Activated T-helper 17 cell treated with anti-CD3 and anti-CD28 coated beads, Interleukin-2, amount 50 U/mL, for 72 hours (primary cell): Measurements from ENCODE around the gene SHE. TPM values are rescaled to one million over a fixed set of nuclear protein-coding genes. Genes with fewer than 3 reads are reported as not detected.

ENCODE experiments used
- ATAC-seq: fragments of 150-1000 bp; cut with Tn5 transposase; replicated peaks from 2 replicates; pipeline ENCODE4 v1.10.0; 2021; ENCODE audit warnings: mild to moderate bottlenecking, moderate library complexity
- H3K27ac Mint-ChIP-seq: one replicate; pipeline ENCODE4 v1.8.0; 2022; ENCODE audit warnings: mixed read lengths
- H3K27me3 Mint-ChIP-seq: one replicate; pipeline ENCODE4 v1.8.0; 2022; ENCODE audit warnings: mixed read lengths
- H3K36me3 Mint-ChIP-seq: one replicate; pipeline ENCODE4 v1.8.0; 2022; ENCODE audit warnings: low read depth, mild to moderate bottlenecking, mixed read lengths
- H3K4me1 Mint-ChIP-seq: one replicate; pipeline ENCODE4 v1.8.0; 2022; ENCODE audit warnings: mixed read lengths
- H3K4me3 Mint-ChIP-seq: one replicate; pipeline ENCODE4 v1.8.0; 2022; ENCODE audit warnings: mild to moderate bottlenecking, mixed read lengths
- H3K9me3 Mint-ChIP-seq: one replicate; pipeline ENCODE4 v1.8.0; 2022; ENCODE audit warnings: mixed read lengths
- total RNA-seq, 2 donors: library from RNA; stranded (reverse); gene quantifications; one replicate each; pipeline ENCODE4 v1.2.3, GENCODE V29; 2022

Gene SHE
- total RNA-seq, 2 donors from 2014 or later = 0.03 TPM; not detected in 1

DNA sequence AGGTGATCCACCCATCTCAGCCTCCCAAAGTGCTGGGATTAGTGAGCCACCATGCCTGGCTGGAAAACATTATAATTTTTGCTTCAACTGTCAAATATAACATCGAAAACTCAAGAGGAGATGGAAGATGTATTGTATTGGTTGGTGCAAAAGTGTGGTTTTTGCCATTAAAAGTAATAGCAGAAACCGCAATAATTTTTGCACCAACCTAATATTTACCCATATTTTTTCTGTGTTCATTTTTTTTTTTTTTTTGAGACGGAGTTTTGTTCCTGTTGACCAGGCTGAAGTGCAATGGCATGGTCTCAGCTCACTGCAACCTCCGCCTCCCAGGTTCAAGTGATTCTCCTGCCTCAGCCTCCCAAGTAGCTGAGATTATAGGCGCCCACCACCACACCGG is 27.1 kb upstream of the SHE start:
- ATAC-seq = no peak
- peaks cover 4% of the 10 kb centered on the region for H3K27me3 Mint-ChIP-seq
- H3K4me3 Mint-ChIP-seq = no peak overlapping the region
- H3K27ac Mint-ChIP-seq = no peak overlapping the region
- H3K36me3 Mint-ChIP-seq = no peaks in the 10 kb centered on the region
- no peaks in the 10 kb centered on the region for H3K4me1 Mint-ChIP-seq
- H3K9me3 Mint-ChIP-seq = no peaks in the 10 kb centered on the region

DNA sequence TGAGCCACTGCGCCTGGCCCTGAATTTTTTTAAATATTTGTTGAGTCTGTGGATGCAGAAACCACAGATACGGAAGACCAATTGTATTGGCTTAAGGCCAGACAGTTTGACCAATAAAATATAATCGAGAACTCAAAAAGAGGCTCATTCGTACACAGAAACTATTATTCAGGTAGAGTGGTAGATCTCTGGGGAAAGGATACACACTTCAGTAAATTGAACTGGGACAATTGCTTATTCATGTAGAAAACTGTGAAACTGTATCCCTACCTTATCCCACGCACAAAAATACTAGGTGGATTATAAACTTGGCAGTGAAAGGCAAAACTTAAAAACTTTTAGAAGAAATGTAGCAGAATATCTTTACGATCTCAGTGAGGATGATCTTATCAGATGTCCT is 25.0 kb upstream of the SHE start:
- H3K27ac Mint-ChIP-seq = no peak overlapping the region
- no peak overlapping the region for H3K4me3 Mint-ChIP-seq
- no peaks in the 10 kb centered on the region for H3K4me1 Mint-ChIP-seq
- no peaks in the 10 kb centered on the region for H3K9me3 Mint-ChIP-seq
- no peaks in the 10 kb centered on the region for H3K36me3 Mint-ChIP-seq
- no peak for ATAC-seq
- peaks cover 9% of the 10 kb centered on the region for H3K27me3 Mint-ChIP-seq

DNA sequence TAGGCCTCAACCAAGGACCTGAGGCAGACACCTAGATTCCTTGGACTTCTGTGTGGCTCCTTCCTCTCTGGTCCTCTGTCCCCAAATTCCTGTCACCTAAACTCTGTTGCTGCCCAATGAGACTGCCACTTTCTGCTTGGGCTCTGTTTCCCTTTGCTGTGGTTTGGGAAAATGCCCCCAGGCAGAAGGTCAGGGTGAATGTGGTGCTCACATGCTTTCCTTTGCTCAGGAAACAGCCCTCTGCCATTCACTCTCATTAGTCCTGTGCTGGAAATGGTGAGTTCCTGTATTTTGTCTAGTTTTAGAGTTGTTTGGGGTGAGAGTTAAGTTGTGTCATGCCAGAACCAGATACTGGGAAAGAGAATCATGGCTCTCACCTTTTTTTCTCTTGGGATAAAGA is 22.7 kb upstream of the SHE start:
- Mint-ChIP-seq H3K4me3 (no peak overlapping the region), H3K27ac (no peak overlapping the region), H3K9me3 (no peaks in the 10 kb centered on the region), H3K4me1 (no peaks in the 10 kb centered on the region), H3K27me3 (peaks cover 13% of the 10 kb centered on the region), H3K36me3 (no peaks in the 10 kb centered on the region)
- no peak for ATAC-seq

DNA sequence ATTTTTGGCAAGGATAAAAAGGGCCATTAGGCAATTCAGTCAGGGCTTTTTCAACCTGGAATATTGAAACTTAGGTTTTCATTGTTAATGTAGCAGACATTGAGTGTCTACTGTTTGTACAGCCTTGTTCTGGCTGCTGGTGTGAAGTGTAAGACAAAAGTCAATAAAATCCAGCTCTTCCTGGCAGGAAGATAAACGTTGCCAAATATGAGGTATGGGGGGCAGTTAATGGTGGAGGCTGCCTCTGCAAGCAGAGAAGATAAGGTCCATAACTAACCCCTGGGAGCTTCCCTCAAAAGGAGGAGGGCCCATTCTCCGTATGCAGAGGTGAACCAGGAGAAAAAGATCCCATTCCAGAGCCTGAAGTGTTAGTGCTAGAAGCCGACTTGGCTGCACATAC is 19.5 kb upstream of the SHE start:
- Mint-ChIP-seq H3K9me3 (no peaks in the 10 kb centered on the region), H3K4me1 (no peaks in the 10 kb centered on the region), H3K36me3 (no peaks in the 10 kb centered on the region), H3K27ac (no peak overlapping the region), H3K27me3 (peaks cover 11% of the 10 kb centered on the region), H3K4me3 (no peak overlapping the region)
- no peak for ATAC-seq

DNA sequence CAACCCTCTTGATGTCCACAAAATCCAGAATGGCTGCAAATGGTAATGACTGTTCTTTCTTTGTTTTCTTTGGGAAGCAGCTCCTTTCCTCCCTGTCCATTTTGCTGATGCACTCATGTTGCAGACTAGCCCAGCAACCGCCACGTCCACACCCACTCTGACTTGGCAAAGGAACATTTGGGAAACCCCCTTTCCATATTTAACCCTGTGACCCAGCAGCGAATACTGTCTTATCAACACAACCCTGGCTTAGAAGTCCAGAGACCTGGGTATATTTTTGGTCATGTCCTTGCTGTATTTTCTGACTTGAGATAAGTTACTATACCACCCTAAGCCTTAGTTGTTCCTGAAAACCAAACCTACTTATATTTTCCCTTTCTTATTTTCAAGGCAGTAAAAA is 18.1 kb upstream of the SHE start:
- ATAC-seq = no peak
- no peak overlapping the region for H3K27ac Mint-ChIP-seq
- H3K4me3 Mint-ChIP-seq = no peak overlapping the region
- H3K4me1 Mint-ChIP-seq = no peaks in the 10 kb centered on the region
- peaks cover 19% of the 10 kb centered on the region for H3K27me3 Mint-ChIP-seq
- no peaks in the 10 kb centered on the region for H3K9me3 Mint-ChIP-seq
- no peaks in the 10 kb centered on the region for H3K36me3 Mint-ChIP-seq

DNA sequence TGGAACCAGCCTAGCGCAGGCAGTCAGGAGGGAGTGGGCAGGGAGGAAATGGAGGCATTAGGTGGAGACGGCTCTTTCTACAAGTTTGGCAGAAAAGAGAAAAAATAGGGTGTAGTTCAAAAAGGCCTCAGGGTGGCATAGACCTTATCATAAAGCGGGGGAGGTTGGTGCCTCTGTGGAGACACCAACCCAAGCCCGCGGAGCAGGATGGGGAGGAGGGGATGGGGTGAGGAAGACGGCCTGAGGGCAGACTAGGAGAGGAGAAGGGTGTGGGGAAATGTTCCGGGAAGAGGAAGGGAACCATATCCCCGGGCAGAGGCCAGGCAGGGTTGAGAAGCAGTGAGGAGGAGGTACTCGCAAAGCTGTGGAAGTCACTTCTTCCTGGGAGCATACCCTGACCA is 17.4 kb upstream of the SHE start:
- peaks cover 21% of the 10 kb centered on the region for H3K27me3 Mint-ChIP-seq
- H3K4me3 Mint-ChIP-seq = no peak overlapping the region
- no peaks in the 10 kb centered on the region for H3K4me1 Mint-ChIP-seq
- no peaks in the 10 kb centered on the region for H3K9me3 Mint-ChIP-seq
- no peak overlapping the region for H3K27ac Mint-ChIP-seq
- no peak for ATAC-seq
- no peaks in the 10 kb centered on the region for H3K36me3 Mint-ChIP-seq

DNA sequence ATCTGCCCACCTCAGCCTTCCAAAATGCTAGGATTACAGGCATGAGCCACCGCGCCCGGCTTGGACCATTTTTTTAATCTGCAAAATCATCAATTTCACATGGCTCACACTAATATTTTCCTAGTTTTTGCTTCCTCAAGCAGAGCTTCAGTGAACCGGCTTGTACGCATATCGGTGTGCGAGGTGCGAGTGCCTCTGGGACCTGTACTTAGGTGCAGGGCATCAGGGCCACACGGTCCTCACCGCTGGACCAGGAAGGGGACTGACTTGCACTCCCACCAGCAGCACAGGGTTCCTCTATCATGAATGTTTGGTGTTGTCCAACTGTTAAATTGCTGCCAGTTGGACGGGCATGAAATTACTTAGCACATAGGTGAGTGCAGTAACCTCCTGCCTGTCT is 15.4 kb upstream of the SHE start:
- no peak for ATAC-seq
- Mint-ChIP-seq H3K9me3 (no peaks in the 10 kb centered on the region), H3K4me3 (no peak overlapping the region), H3K27ac (no peak overlapping the region), H3K36me3 (no peaks in the 10 kb centered on the region), H3K4me1 (no peaks in the 10 kb centered on the region), H3K27me3 (peaks cover 21% of the 10 kb centered on the region)

DNA sequence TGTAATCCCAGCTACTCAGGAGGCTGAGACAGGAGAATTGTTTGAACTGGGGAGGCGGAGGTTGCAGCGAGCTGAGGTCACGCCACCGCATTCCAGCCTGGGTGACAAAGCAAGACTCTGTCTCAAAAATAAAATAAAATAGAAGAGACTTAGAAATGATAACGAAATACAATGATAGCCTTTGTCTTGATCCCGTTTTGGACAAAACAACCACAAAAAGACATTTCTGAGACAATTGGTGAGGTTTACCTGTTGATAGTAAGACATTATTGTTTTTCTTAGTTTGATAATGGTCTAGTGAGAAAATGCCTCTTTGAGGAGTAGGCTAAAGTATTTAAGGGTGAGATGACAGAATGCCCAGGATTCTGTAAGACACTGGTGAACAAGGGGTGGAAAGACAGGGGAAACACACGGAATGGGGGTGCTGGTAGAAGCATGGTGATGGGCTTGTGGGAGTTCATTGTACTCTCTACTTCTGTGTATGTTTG is 11.9 kb upstream of the SHE start:
- Mint-ChIP-seq H3K36me3 (no peaks in the 10 kb centered on the region), H3K27me3 (peaks cover 25% of the 10 kb centered on the region), H3K4me3 (no peak overlapping the region), H3K27ac (no peak overlapping the region), H3K9me3 (no peaks in the 10 kb centered on the region), H3K4me1 (no peaks in the 10 kb centered on the region)
- no peak for ATAC-seq

DNA sequence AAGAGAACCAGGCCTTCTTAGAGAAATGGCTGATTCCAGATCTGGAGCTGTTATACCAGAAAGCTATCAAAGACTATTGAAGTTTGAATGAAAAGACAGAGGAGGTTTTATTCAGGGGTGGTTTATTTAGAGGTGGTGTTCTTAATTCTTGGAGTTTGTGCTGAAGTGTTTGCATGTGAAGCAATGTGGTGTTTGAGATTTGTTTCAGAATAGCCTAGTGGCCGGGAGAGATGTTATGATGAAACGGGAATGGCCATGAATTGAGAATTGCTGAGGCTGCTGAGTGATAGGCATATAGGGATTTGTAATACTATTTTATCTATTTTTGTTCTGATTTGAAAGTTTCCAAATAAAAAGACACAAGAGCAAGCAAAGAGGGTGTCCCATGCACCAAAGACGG is 10.5 kb upstream of the SHE start:
- H3K27ac Mint-ChIP-seq = no peak overlapping the region

DNA sequence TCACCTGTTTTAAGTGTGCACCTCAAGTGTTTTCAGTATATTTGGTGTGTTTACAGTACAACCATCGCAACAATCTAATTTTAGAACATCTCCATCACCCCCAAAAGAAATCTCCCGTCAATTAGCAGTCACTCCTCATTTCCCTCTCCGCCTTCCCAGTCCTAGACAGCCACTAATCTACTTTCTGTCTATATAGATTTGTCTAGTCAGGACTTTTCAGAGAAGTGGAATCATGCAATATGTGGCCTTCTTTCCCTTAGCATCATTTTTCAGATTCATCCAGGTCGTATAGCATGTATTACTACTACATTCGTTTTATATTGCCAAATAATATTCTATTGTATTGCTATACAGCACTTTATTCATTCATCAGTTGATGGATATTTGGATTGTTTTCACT is 1.7 kb upstream of the SHE start:
- no peaks in the 10 kb centered on the region for H3K9me3 Mint-ChIP-seq
- no peak for ATAC-seq
- H3K27ac Mint-ChIP-seq = no peak overlapping the region
- peaks cover 8% of the 10 kb centered on the region for H3K4me1 Mint-ChIP-seq
- H3K36me3 Mint-ChIP-seq = no peaks in the 10 kb centered on the region
- no peak overlapping the region for H3K4me3 Mint-ChIP-seq
- H3K27me3 Mint-ChIP-seq = peaks cover 41% of the 10 kb centered on the region

More for the DNA sequence above, 10.5 kb upstream of the SHE start:
- H3K27me3 Mint-ChIP-seq = peaks cover 28% of the 10 kb centered on the region
- H3K9me3 Mint-ChIP-seq = no peaks in the 10 kb centered on the region
- no peaks in the 10 kb centered on the region for H3K36me3 Mint-ChIP-seq
- H3K4me3 Mint-ChIP-seq = no peak overlapping the region
- H3K4me1 Mint-ChIP-seq = no peaks in the 10 kb centered on the region
- no peak for ATAC-seq

DNA sequence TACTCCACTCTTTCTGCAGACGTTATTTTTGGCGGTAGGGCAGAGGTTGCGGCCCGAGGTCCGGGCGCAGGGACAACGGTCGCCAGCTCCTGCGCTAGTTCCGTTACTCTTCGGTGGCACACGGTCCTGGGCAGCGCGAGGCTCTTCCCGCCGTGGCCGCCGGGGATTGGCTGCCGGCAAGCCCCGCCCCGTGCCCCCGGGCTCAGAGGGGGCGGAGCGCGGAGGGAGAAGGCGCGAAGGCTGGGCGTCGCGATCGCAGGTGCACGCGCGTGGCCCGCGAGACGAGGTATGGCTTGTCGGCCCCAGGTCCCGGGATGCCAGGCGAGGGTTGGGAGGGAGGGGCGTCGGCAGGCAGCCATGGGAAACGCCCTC is 518 bp upstream of the SHE start:
- Mint-ChIP-seq H3K36me3 (no peaks in the 10 kb centered on the region), H3K27ac (no peak overlapping the region), H3K4me3 (no peak overlapping the region), H3K27me3 (peaks cover 38% of the 10 kb centered on the region), H3K4me1 (peaks cover 8% of the 10 kb centered on the region), H3K9me3 (no peaks in the 10 kb centered on the region)
- ATAC-seq = no peak

DNA sequence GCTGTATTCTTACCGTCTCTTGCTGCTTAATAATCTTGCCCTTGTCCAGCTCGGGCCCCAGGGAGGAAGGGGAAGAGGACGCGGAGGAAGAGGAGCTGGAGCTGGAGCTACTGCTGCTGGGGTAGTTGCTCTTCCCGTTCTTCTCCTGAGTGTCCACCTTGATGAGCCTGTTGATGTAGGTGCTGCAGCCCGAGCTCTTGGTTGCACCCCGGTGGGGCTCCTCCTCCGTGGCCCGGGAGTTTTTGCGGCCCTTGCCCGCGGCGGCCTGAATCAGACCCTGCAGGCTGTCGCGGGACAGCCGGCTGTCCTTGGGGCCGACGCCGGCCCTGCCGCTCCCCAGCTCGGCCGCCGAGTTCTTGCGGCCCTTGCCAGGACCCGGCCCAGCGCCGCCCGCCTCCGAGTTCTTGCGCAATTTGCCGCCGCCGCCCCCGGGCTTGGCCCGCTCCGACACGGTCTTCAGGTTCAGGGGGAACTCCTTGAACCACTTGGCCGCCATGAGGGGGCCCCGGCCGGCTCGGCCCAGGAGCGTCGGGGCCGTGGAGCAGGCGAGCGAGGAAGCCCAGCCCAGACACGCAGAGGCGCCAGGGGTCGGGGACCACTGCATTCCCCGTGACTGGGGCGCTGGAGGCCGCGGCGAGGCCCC is 668 bp downstream of the SHE start:
- Mint-ChIP-seq H3K9me3 (no peaks in the 10 kb centered on the region), H3K4me1 (peaks cover 15% of the 10 kb centered on the region), H3K36me3 (no peaks in the 10 kb centered on the region), H3K4me3 (no peak overlapping the region), H3K27me3 (peaks cover 34% of the 10 kb centered on the region), H3K27ac (peak overlapping the region; percentile 1)
- ATAC-seq = no peak

DNA sequence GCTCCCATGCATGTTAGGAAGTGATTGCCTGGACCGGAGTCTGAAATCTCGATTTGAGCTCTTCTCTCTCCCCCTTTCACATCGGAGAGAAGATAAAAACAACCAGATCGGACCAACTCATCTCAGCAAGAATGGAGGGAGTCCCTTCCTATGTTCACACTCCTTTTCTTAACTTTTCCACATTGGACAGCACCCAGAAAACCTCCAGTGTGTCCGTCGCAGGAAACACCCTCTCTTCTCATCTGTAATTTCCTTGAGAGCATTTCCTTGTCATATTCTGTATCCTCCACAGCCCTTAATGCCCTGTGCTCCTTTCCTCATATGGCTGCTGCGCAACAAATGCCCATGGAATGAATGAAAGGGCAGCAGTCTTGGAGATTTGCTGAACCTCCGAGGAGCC is 1.7 kb downstream of the SHE start:
- no peak overlapping the region for H3K27ac Mint-ChIP-seq
- H3K36me3 Mint-ChIP-seq = no peaks in the 10 kb centered on the region
- ATAC-seq = no peak
- H3K27me3 Mint-ChIP-seq = peaks cover 34% of the 10 kb centered on the region
- peaks cover 15% of the 10 kb centered on the region for H3K4me1 Mint-ChIP-seq
- no peaks in the 10 kb centered on the region for H3K9me3 Mint-ChIP-seq
- no peak overlapping the region for H3K4me3 Mint-ChIP-seq

DNA sequence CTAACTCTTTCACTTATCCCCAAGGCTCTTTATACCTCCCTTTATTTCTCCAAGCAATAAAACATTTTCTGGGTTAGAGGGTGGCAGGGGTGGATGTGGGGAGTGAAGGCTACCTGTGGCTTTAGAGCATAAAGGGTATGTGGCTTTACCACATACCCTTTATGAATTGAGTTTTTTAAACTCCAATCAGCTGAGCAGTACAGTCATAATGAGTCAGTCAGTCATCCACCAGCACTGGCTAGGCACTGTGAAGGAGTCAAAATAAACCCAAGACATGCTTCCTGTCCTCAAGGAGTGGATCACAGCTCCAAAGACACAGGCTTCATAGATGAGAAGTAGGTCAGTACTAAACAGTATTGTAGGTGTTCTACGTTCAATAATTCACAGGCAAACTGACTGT is 2.8 kb downstream of the SHE start:
- ATAC-seq = peak; percentile 89
- H3K4me1 Mint-ChIP-seq = peaks cover 15% of the 10 kb centered on the region
- H3K36me3 Mint-ChIP-seq = no peaks in the 10 kb centered on the region
- H3K9me3 Mint-ChIP-seq = no peaks in the 10 kb centered on the region
- peak overlapping the region; percentile 68 for H3K27ac Mint-ChIP-seq
- peaks cover 26% of the 10 kb centered on the region for H3K27me3 Mint-ChIP-seq
- peak overlapping the region; percentile 41 for H3K4me3 Mint-ChIP-seq

DNA sequence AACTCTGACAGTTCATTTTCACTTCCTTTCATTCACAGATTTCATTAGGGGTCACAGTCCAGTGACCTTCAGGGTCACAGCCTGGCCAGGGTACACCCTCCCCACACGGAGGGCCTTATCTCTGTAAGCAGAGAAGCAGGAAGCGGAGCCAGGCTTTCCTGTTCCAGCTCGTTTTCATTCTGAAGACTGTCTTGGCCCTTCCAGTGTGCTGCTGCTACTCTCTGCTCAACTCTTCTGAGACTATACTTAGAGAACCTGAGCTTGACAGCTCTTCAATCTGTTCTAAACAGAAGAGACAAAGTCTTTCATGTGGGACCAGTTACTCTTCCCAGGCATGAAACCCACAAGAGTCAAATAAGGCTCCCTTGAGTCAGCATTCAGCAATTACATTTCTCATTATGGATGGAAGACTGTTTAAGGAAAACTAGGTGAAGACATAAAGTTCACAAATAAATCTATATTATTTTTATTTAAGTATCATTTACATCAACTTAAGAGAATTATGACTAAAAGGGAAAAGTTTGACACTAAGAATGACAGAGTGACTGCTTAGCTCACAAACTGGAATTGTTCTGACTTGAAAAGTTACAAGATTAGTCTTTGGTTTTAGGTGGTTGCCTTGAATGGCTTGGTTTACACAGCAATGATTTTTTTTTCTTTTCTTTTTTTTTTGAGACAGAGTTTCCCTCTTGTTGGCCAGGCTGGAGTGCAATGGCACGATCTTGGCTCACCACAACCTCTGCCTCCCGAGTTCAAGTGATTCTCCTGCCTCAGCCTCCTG is 5.0 kb downstream of the SHE start:
- peaks cover 20% of the 10 kb centered on the region for H3K27me3 Mint-ChIP-seq
- H3K9me3 Mint-ChIP-seq = no peaks in the 10 kb centered on the region

More for the DNA sequence above, 5.0 kb downstream of the SHE start:
- Mint-ChIP-seq H3K36me3 (no peaks in the 10 kb centered on the region), H3K4me1 (peaks cover 28% of the 10 kb centered on the region), H3K4me3 (peak overlapping the region; percentile 74), H3K27ac (peak overlapping the region; percentile 93)
- ATAC-seq = peak; percentile 71
